NCI-H1436 (cell line): ENCODE results near the gene GPX3.

Experiments
- DNase-seq: peaks from one replicate; lab custom pipeline; 2025; lab: John Stamatoyannopoulos, UW

Gene GPX3, protein sequence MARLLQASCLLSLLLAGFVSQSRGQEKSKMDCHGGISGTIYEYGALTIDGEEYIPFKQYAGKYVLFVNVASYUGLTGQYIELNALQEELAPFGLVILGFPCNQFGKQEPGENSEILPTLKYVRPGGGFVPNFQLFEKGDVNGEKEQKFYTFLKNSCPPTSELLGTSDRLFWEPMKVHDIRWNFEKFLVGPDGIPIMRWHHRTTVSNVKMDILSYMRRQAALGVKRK

DNA sequence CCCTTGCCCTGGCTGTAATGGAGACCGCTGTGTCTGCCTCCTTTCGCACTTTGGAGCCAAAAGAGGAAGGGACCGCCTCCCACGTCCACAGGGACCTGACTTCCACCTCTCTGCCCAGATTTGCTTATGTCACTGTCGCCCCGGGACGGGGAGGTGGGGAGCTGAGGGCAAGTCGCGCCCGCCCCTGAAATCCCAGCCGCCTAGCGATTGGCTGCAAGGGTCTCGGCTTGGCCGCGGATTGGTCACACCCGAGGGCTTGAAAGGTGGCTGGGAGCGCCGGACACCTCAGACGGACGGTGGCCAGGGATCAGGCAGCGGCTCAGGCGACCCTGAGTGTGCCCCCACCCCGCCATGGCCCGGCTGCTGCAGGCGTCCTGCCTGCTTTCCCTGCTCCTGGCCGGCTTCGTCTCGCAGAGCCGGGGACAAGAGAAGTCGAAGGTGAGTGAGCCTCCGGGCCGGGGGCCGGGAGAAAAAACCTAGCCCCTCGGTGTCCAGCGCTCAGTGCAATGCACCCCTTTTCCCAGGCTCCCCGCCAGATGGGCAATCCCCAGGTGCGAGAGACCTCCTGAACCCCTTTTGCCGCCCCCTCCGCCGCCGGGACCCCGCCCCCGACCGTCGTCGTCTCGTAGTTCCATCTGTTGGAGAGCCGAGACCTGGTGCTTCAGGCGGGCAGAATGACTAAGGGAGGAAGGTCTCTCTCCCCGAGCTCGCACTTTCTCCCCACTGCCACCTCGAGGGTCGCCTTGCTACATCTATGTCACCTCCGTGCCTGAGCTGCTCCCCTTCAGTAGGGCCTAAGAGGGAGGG, at the start of gene GPX3:
Gene GPX3 (plus strand): TSS at position 288 of the 807 bp plus-strand sequence. CDS start 64 bp downstream, at position 352.
- peak; percentile 51 for DNase-seq

DNA sequence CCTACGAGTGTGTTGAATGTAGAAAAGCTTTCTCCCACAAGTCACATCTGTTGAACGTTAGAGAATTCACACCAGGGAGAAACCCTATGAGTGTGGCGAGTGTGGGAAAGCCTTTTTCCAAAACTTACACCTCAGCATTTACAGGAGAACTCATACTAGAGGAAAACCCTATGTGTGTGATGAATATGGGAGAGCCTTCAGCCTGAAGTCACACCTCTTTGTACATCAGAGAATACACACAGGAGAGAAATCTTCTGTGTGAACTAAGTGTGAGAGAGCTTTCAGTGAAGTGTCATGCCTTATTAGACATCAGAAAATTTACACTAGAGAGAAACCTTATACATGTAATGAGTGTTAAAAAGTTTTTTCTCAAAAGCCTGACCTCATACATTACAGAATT, 41.8 kb upstream of the GPX3 start:
- DNase-seq = no peak

DNA sequence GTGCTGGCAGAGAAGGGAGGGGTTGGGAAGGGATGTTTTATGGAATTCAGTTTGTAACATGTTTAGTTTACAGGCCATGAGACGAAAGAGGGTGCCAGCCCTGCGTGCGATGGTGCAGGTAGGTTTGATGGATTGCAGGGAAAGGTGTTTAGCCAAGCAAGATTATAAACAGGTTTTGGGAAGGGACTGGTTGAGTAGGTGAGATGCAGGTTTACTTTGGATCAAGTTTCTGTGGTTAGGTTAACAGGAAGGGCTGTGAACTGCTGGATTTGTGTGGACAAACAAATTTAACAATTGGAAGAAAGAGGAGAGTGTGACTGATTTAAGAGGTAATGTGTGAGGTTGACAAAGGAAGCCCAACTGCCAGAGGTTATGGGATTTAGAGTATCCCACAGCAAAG, 32.6 kb upstream of the GPX3 start:
- no peak for DNase-seq

DNA sequence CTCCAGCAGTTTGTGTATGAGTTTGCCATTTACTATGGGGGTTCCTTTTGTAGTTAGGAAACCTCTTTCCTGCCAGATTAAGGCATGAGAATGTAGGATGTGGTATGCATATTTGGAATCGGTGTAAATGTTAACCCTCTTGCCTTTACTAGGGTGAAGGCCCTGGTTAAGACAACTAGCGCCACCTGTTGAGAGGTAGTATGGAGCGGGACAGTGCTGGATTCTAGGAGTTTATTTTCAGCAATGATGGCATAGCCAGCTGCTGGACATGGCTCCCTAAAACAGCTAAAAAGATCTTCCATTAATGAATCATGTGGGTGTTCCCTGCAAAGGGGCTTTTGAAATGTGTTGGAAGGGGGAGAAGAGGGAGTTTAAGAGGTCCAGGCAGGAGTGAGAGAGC, 30.7 kb upstream of the GPX3 start:
- DNase-seq = no peak

DNA sequence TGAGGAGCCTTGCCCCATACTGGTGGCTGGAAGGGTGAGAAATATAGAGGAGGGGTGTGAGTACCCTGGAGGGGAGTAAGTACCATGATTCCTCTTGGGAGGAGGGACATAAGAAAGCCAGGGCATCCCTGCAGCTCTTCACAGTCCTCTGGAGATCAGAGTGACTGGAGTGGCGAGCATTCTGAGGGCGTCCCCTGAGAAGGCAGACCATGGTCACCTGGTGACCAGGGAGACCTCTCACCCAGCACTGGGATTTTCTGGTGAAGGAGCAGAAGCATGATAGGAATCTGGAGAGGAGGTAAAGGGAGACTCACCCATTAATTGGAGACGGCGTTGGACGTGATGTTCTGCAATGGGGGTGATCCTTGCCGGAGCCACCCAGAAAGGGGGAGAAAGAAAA, 27.7 kb upstream of the GPX3 start:
- DNase-seq = no peak

DNA sequence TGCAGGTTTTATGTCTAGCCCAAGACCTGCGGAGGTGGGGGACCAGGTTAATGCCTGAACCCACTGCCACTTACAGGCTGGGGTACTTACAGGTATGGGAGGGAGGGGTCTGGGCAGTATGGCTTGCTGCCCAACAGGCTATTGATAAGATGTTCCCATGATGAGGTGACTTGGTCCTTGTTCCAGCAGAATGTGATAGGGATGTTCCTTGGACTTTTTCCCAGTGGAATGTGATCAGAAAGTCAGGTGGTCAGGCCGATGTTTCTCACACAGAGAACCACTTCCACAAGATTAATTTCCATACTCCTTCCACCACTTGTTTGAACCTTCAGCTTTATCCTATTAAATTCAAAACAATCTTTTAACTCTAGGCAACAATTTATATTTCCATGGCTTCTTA, 27.0 kb upstream of the GPX3 start:
- DNase-seq = no peak

DNA sequence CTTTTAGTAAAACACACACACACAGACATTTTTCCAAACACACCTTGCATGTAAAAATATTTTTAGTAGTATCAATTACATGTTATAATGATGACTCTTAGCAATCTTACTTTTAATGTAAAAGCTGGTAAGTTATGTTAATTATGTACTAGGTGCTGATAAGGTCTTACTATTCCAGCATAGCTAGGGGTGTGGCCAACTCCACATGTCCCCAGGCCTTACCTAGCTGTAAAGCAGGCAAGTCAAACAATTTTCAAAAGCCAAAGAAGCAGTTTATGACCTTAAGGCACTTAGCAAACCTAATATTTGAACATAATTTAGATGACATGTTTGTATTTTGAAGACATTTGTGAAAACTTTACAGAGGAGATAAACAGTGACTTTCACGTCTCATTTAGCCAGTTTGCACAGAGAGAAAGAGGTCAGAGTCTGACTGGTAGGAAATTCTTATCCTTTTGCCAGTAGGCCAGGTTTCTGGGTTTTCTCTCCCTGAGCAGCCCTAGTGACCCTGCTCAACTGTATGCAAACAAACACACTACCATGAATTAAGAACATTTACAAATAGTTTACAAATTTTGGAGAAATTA, 26.5 kb upstream of the GPX3 start:
- DNase-seq = no peak

DNA sequence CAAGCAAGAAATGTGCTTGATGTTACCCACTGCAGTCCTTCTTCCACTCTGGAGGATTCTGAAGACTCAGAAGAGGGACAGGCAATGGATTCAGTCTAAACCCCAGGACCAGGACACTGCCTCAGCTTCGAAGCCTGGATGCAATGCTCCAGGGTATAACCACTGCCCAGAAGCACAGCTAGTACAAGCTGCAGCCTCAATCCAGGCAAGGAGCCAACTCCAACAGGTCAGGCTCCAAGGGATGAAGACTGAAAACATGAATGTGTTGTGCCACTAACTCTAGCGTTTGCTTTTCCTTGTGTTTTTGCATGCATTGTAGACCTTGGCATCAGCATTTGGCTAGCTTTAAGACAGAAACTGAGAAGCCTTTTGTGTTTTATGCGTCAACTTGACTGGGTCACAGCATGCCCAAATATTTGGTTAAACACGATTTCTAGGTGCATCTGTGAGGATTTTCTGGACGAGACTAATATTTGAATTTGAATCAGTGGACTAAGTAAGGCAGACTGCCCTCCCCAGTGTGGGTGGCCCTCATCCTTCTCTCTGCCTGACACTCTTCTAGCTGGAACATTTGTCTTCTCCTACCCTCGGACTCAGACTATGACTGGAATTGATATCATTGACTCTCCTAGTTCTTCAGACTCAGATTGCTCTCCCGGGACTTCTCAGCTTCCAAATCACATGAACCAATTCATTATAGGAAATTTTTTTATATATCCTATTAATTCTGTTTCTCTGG, 20.5 kb upstream of the GPX3 start:
- no peak for DNase-seq

DNA sequence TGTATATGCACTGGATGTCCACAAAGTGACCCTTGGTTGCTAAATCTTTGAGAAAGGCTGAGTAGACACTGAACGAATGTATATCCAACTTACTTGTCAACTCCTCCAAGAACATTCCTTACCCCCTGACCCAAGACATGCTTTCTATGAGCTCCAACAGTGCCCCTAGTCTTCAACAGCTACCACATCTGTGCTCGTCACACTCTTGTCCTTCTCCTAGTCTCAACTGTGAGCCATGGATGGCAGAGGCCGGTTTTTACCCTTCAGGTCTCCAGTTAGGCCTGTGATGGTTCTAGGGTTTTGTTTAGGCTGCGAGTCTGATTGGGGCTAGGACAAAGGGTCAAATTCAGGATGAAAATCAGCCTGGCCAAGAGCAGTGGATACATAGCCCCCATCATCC, 19.0 kb upstream of the GPX3 start:
- DNase-seq = no peak

DNA sequence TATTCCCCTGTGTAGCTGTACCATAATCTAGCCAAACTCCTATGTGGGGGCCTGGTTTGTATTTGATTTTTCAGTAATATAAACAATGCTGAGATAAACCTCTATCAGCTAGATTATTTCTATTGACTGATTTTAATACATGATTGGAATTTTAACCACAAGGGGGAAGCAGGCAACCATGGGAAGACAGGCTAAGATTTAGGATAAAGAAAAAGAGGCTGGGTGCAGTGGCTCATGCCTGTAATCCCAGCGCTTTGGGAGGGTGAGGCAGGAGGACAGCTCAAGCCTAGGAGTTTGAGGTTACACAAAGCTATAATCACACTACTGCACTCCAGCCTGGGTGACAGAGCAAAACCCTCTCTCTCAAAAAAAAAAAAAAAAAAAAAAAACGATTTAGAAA, 18.1 kb upstream of the GPX3 start:
- peak; percentile 5 for DNase-seq

DNA sequence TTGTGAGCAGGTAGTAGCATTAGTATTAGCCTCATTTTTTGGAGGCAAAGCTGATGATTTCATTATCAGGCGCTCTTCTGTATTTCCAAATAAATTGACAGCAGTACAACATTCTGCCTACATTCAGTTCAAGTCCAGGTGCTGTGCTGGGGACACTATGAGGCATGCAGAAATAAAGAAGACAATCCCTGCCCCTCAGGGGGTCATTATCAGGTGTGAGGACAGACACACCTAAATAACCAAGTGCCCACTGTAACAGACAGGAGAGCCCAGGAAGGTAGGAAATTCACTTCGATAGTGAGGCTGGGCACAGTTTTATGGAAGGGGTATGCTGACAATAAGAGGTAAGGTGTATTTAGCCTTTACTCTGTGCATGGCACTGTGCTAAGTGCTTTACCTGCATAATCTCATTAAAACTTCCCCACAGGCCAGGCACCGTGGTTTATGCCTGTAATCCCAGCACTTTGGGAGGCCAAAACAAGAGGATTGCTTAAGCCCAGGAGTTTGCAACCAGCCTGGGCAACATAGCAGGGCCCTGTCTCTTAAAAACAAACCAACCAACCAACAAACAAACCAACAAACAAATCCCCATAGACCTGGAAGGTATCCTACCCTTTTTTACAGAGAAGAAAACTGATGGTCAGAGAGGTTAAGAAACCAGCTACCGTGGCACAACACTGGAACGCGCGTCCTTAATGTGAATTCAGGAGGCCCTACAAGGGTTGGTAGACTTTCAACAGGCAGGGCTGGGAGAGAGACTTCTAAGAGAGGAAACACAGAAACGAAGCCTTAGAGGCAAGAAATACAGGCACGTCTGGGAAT, 17.5 kb upstream of the GPX3 start:
- no peak for DNase-seq

DNA sequence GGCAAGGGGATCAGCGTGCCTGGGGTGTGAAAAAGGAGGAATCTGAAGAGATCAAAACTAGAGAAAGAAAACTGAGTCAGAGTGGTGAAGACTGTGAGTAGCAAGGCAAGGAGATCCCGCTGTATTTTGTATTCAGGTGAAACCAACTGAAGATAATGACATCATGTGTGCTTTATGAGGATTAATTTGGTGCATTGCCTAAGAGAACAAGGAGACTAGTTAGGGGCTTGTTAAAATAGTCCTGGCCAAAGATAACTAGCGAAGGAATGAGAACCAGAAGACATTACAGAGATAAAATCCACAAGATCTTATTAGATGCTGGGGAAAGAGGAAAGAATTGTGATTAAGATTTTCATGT, 16.9 kb upstream of the GPX3 start:
- DNase-seq = no peak

DNA sequence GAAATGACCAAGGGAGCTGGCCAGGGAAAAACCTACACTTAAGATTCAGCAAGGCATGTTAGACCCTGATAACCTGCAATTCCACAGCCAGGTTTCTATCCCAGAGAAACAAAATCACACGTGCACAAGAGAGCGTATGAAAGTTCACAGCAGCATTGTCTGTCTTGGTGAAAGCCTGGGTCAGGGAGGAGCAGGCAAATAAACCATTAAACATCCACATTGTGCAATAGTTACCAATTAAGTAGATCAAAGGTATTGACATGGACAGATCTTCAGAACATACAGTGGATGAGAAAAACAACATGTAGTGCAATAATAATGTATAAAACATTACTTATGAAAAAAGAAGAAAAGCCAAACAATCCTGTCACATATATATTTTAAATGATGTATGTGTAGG, 15.9 kb upstream of the GPX3 start:
- no peak for DNase-seq

DNA sequence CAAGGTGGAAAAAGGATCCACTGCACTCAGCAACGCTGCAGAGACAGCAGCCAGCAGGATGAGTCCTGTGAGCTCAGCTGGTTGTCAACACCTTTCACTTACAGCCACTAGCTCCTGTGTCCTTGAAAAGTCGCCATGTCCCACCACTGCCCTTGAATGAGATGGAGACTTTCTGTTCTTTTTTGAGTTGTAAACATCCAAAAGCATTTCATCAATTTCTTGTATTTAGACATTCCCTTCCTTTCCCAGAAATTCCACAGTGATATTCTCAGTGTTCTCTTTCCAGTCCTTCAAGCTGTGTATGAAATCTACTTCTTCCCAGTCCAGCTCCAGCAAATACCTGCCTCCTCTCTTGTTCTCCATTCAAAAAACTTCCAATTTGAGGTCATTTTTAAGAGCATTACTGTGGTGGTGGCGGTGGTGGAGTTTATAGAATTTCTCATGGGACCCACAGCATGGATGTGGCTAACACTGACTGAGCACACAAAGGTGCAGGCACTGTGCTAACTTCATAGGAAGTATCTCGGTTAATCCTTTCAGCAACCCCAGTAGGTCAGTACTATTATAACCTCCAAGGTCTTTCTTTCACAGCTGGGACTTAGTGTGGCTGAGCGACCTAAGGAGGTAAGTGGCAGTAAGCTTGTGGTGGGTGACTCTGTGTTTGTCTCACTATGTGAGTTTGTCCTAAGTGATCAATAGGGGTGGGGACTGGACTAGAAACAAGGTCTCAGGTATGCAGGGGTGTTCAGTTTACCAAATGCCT, 15.0 kb upstream of the GPX3 start:
- no peak for DNase-seq

DNA sequence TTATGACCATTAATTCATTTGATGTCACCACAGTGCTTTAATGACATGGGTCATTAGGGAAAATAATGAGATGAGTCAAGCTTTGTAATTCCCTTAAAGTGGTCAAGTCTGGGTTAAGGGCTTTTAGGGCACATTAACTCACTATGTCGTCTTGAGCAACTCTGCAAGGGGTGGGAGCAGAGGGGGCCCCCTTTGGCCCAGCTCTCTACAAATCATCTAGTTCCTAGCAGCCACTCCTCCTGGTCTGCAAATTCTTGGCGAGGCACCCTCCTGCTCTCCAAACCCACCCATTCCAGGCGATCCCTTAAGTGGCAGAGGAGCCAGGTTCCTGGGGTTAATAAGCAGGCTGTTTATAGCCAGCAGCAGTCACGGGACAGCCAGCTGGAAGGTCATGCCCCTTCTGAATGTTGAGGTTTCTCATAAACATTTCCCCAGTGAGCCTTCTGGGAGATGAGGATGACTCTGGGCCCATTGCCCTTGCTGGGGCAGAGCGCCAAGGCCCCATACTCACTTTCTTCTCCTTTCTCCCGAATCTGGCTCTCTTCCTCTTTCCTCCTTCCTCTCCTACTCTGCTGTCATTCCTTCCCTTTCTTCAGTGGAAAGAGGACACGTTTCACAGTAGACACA, 14.3 kb upstream of the GPX3 start:
- DNase-seq = no peak

DNA sequence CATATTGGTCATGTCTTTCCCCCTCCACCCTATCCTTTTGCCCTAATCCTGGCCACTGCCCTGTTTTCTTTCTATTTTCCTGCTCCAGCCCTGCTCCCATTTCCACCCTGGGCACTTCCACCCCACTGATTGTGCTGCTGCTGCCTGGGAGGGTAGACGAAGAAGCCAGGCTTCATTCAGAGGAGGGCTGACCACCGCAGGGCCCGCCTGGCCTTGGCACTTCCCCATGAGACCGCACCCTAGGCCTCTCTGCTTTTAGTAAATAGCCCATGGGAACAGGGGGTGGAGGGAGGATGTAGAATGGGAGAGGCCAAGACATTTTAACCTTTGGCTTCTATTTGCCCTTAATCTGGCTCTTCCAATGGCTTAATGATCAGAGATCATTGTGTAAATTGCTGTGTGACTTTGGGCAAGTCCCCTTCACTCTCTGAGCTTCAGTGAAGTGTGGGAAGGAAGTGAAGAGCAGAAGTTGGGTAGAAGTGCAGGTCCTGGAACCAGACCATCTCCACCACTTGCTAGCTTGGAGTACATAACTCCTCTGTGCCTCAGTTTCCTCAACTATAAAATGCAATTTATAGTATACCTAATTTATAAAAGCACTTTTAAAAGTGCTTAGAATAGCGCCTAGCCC, 13.6 kb upstream of the GPX3 start:
- no peak for DNase-seq

DNA sequence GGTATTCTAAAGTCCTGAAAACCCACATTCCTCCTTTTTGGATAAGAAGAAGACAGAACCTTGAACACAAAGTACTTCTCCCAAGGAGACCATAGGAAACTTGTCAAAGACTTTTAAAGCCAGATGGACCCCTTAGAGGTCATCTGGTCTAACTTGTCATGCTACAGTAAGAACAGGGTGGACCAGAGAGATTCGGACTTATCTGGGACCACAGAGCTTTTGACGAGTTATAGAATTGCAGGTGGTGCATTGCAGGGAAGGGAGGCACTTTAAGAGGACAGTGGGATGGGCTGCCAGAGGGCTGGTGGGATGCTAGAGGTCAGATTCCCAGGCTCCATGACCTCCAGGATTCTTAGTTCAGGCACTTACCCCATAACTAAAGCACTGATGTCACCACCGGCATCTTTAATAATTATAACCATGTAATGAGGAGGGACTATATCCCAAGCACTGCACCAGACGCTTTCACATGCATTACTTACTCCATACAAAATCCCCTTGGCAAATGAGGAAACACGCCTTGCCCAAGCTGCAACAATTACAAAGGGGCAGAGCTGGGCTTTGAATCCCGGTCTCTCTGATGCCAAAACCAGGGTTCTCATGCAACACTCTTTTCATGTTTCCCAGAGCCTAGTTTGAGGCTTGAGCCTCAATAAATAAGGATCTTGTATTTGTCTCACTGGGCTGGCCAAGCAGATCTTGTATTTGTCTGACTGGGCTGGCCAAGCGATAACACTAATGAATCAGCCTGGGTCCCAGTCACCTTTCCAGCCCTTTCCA, 12.8 kb upstream of the GPX3 start:
- DNase-seq = no peak

DNA sequence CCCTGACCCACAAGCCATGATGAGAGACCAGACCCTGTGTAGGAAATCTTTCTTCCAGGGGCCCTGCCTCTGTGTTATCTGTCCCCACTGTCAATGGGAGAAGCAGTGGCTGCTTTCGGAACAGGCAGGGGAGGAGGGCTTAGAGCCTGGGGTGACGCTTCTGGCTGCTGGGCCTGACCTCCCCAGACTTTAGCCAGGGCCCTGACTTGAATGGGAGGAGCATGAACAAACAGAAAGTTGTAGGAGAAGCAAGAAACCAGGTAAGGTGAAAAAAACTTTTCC, 12.2 kb upstream of the GPX3 start:
- no peak for DNase-seq

DNA sequence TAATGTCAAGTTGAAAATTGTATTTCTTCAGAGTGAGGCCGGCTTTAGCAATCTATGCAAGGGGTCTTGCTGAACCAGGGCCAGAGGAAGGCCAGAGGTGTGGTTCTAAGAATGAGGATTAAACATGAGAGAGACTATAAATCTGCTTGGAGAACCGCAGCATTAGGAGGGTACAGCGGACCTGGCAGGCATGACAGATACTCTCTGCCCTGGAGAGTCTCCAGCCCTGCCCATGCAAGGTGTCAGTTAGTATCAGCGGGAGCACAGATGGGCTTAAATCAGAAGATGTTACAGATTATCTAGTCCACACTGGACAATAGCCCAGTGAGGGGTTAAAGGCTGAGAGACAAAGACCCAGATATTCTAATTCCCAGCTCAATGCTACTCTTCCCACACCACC, 11.5 kb upstream of the GPX3 start:
- no peak for DNase-seq

DNA sequence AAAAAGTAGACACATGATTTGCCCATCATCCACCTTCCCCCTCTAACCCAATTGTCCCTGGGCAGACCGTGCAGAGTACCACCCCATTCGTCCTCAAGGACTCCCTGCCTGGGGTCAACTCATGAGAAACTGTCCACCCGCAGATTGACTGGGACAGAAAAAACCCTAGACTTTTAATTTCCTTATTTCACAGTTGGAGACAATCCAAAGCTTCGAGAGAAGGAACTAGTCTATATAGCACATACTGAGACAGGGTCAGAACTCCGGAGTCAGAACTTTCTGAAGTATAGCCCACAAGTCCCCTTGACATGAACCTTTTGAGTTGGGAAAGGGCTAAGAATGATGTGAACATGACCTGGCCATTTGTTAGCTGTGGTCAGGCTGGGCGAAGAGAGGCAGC, 7.5 kb upstream of the GPX3 start:
- no peak for DNase-seq
